HG03175 (cell line): Measurements from ENCODE around the gene MMS19.

ENCODE experiments used
- ATAC-seq: cut with Tn5 transposase; IDR thresholded peaks from one replicate; pipeline ENCODE4 v1.9.1; 2021; ENCODE audit warnings: mild to moderate bottlenecking, moderate library complexity; ENCODE audit not compliant: unreplicated experiment

MMS19 gene

DNA sequence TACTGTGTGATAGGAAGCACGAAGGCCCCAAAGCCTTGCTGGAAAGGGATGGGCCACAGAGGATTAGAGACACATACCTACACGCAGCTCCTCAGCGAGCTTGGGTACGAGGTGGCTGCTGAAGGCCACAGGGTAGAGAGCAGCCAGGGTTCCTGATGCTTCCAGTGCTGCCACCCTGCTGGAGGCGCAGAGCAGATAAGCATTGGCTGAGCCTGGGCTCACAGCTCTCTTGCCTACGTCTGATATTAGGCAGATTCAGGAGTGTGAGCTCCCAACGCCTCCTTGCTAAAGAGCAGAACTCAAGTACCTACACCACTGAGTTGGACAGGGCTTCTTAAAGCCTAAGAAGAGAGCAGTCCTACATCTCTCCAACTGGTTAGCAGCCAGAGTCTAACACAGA, 32.2 kb downstream of the MMS19 start:
- no peak for ATAC-seq

DNA sequence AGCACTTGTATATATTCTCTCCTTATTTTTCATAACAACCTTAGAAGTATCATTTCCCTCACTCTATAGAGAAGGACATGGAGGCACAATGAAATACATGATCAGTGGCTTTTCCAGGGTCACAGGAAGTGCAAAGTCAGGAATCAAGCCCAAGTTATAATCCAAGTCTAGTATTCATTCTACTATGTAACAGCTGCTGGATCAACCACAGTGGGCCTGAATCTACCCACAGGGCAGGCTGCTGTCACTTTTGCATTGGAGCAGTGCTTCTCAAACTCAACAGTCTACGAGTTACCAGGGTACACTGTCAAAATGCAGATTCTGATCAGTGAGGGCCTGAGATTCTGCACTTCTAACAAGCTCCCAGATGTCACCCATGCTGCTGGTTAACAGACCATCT, 34.0 kb downstream of the MMS19 start:
- ATAC-seq, result no peak

DNA sequence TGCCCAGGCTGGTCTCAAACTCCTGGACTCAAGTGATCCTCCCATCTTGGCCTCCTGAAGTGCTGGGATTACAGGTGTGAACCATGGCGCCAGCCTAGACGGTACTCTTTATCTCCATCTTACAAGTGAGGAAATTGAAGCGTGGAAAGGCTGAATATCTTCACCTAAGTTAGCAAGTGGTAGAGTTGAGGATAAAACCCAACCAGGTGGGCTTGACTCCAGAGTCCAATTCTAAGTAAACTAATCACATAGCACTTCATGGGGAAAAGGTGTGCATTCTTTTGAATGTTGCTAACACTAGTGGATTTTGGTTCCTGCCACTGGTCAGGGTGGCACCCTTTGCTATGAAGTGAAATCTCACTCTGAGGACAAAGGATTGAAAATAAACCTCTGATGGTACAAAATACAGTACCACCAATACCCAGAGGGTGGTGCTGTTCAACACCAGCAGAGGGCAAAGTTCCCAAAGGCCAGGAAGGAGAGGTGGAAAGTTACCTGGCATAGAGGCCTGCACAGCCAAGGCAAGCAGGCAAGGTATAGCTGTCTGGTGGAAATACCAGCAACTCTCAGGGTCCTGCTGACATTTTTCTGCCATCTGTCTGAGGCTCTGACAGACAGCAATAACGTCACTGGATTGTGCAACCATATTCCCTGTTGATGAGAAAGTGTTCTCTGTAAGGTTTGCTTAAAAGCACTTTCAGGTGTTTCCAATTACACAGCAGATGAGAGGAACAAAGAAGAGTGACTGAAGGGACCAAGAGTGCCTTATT, 34.7 kb downstream of the MMS19 start:
- no peak for ATAC-seq

DNA sequence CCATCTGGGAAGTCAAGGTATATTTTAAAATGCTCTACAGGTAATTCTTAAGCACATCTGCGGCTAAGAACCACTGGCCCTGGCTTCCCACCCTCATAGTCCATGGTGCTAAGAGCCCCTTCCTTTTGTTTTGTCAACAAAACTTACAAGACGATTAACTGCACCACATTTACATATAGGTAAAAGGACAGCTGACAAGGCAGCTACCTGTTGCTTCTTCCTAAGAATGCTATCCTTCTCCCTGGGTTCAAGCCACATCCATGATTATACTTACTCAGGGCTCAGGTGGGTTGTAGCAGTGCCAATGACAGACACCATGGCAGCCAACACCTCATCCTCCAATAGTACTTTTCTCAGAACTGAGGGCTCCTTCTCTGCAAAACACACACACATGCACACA, 35.9 kb downstream of the MMS19 start:
- no peak for ATAC-seq

DNA sequence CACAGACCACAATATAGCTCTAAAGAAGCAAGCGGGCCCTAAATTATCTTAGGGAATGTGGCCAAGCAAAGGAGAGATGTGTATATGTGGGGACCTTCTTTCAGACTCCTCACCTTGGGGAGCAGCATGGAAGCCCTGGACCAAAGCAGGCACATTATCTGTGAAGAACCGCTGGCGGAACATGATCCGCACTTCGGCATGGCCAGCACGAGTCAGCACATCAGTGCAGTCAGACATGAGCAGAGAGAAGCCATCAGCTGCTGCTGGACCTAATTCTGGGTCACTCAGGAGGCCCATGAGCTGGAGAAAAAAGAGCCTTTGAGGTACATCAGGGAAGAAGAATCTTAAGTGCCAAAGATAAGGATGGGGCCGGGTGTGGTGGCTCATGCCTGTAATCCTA, 38.3 kb downstream of the MMS19 start:
- ATAC-seq, result no peak

DNA sequence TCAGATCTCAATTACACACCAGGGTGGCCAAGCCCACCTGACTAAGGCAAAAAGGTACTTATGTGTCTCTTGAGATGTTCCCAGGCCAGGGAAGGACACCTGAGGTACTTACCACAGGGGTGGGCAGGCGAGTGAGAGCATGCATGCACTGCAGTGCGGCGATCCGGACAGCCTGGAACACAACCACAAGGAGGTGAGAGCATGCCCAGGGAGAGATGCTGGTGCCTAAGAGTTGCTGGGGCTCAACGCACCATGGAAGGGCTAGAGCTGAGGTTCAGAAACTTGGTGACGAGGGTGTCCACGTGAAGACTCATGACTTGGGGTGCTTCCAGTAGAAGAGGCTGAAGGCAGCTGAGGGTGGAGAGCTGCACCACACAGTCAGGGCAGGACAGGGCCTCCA, 39.1 kb downstream of the MMS19 start:
- no peak for ATAC-seq

DNA sequence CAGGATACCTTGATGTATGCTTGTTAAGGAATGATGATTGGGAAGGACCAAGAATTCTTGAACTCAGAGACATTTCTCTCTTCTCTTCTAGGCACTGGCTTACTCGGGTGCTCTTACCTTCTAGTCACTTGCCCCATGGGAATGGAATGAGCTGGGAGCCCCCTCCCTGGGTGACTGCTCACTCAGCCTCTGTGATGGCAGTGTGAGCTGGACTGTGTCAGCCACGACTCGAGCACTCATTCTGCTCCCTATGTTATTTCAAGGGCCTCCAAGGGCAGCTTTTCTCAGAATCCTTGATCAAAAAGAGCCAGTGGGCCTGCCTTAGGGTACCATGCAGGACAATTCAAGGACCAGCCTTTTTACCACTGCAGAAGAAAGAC, 41.5 kb downstream of the MMS19 start:
- no peak for ATAC-seq

DNA sequence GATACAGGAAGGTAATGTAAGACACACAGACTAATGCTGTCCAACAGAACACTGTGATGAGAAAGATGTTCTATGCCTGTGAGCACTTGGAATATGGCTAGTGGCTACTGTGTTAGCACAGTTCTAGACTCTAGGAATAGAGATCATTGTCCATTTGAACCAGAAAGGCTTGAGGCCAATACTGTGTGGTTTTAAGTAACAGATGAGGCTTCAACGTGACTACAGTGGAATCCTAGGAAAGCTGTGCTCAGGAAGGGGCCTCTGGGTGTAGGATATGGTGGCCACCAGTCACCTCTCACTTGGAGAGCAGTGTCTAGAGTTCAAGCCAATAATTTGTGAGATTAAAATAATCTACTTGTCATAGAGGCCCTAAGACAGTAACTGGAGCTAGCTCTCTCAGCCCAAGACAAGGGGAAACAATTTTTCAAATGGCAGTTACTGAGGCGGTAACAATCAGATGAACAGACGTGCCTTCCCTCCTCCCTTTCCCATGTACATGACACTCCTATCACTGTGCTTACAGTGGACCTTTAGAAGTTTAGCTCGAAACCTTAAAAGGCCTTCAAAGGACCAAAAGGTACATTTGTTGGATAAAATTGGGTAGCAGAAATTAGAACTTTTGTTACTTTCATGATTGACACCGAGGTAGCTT, 42.1 kb downstream of the MMS19 start:
- no peak for ATAC-seq

DNA sequence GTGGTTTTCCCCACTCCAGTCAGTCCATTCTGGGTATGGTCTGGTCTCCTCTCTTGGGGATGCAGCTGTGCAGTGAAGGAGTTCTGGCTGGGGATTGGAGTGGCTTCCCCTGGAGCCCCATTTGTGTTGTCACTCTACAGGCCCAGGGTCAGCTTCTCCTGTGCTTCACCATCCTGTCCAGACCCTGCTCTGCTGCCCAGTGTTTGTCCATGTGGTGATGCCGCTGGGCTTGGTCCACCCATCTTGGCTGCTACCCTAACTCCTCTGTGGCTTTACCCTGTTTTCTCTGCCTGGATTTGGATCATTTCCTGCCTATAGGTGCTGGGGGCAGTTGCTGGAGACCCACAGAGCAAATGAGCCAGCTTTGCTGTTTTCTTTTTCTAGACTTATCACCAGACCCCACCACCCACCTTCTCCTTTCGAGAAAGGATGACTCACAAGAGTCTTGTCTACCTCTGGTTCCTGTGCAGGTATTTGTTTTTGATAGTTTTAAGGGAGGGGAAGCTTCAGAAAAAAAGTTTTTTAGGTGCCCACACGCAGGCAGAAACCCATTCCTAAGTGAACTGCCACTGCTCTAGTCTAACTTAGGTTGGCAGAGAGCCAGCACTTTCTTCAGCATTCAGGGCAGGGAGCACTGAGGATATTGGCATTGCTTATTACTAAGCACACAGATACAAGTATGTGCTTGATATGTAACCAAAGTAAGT, 43.7 kb downstream of the MMS19 start:
- ATAC-seq, result no peak

DNA sequence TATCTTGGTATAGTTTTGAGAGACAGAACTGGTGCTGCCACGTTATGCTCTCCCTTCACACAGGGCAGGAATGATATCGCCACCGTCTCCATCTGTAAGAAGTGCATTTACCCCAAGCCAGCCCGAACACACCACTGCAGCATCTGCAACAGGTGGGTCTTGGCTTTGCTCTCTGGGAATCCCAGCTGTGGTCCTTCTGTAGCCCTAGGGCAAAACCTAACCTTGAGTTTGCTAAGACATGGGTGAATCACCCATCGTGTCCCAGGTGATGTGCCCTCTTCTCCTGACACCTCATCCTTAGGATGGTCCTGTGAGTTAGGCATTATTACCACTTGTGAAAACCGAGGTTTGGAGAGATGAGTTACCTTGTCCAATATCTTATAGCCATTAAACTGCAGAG, 45.9 kb downstream of the MMS19 start:
- ATAC-seq, result no peak

DNA sequence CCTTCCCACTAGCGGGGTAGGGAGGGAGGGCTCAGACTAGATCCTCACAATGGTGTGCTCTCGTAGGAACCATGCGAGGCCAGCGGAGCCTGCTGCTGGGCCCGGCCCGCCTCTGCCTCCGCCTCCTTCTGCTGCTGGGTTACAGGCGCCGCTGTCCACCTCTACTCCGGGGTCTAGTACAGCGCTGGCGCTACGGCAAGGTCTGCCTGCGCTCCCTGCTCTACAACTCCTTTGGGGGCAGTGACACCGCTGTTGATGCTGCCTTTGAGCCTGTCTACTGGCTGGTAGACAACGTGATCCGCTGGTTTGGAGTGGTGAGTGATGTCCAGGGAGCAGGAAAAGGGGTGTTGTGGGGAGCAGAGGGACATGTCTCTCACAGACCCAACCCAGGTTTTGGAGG, 46.6 kb downstream of the MMS19 start:
- ATAC-seq, result no peak

DNA sequence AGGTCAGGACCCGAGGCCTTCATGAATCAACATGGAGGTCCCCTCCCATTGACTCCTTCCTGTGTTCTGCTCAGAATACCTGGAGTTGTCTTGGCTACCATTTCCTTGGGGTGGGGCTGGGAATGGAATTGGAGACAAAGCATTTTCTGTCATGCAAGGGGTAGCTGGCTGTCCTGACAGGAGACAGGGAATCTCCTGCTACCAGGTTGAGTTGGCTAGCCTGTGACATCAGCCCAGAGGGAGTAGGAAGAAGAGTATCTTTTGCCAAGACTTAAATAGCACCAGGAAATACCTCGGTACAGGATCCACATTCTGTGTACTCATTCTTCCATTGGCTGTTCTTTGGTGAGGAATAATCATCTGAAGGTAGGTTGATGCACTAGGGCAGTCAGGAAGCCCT, 47.4 kb downstream of the MMS19 start:
- no peak for ATAC-seq

DNA sequence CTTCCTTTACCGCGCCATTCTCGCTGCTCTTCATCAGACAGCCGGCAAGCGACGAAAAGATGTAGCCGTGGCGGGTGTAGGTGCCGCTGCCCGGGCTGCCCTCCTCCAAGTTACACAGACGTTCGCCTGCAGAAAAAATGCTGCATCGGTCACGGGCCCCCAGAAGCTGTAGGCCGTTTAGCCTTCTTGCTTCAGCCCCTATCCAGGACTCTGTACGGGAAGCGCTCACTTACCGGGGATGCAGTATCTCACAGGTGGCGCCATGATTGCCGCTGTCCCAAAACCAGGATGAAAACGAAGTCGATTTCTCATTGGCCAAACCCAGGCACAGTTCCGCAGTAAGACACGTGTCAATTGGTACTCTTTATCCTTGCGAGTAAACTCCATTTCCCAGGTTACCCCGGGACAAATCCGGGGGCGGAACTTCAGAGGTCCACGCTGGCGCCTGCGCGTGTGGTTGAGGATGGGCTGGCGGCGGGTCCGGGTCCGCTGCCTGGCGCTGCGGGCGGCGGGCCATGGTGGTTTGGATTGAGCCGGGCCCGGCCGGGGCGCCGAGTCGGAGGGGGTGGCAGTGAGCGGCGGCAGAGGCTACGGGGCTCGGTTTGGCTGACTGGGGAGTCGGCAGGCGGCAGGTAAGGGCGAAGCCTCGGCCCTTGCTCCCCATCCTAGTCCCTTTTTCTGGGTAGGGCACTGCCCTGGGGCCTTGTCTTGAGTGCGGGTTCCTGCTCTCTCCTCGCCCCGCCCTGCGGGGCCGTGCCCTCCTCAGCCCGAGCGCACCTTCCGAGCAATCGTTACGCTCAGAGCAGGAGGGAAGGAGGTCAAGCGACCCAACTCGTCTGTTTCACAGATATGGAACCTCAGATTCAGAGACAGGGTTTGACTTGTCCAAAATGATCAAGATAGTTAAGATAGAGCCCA, 52.2 kb downstream of the MMS19 start, which contains the start of the genes EXOSC1 and ZDHHC16:
Gene EXOSC1, minus strand, starts transcription at position 285 of the 918 bp plus-strand sequence. Its CDS starts 21 bp downstream, at position 264.
Gene ZDHHC16, plus strand, starts transcription at position 454 of the 918 bp plus-strand sequence. CDS start 5,501 bp downstream, outside the sequence.
- ATAC-seq, result peak; percentile 98

DNA sequence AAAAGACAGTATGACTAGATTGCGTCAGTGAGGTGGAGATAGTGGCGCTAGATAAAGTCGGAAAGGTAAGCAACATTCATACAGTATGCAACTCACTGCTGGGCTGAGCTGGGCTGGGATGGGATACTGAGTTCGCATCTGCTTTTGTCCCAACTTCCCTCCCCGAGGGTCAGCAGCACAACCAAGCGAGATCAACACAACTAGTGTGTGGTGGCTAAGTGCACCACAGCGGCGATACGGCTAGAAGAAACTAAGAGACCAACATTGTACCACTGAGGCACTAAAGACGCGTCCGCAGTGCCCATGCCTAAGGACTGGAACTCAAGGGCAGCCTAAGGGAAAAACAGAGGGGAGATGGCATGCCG, 52.9 kb downstream of the MMS19 start:
- no peak for ATAC-seq

DNA sequence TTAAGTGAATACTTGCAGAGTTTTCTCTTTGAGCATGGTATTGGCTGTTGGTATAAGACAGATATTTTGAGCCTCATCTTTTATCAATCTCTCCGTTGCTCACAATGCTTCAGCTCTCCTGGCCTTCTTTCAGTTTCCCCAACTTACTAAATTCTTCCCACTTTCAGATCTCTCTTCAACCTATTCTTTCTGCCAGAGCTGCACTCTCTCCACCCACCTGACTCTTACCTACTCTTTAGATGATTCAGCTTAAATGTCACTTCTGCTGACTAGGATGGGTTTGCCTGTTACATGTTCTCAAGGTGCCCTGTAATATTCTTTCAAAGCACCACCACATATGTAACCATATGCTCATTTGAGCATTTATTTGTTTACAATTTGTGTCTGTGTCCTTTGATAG, 54.0 kb downstream of the MMS19 start:
- no peak for ATAC-seq

DNA sequence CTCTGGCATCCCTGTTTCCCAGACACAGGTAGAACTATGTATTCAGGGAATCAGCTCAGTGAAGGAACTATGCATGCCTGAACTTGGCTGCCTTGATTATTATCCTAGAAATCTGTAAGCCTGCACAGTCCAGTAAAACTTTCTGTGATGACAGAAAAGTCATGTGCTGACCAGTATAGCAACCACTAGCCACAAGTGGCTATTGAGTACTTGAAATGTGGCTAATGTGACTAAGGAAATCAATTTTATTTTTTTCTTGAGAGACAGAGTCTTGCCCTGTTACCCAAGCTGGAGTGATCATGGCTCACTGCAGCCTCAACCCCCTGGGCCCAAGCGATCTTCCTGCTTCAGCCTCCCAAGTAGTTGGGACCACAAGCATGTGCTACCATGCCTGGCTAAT, 55.9 kb downstream of the MMS19 start:
- no peak for ATAC-seq

DNA sequence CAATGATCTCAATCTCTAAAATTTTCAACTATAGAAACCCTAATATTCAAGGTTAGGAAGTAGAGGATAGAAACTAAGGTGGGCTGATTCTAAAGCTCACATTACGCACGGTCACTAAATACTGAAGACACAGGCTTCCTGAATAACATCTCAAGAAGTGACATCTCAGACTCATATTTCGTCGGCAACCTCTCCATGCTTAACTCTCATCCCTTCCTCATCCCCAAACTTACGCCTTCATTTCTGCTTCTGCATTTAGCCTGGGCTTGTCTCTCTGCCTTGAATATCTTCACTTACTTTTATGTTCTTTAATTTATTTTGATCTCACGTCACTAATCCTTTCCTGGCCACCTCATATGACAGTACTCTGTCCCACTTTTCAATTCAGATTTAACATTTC, 63.0 kb downstream of the MMS19 start:
- ATAC-seq, result no peak

DNA sequence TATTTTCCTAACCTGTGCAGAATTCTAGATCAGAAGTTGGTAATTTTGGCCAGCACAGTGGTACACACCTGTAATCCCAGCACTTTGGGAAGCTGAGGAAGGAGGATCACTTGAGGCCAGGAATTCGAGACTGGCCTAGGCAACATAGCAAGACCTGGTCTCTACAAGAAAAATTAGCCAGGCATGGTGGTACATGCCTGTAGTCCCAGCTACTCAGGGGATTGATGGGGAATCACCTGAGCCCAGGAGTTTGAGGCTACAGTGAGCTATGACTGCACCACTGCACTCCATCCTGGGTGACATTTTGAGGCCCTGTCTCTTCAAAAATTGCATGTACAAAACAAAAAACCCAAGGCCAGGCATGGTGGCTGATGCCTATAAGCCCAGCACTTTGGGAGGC, 63.7 kb downstream of the MMS19 start:
- ATAC-seq, result no peak

DNA sequence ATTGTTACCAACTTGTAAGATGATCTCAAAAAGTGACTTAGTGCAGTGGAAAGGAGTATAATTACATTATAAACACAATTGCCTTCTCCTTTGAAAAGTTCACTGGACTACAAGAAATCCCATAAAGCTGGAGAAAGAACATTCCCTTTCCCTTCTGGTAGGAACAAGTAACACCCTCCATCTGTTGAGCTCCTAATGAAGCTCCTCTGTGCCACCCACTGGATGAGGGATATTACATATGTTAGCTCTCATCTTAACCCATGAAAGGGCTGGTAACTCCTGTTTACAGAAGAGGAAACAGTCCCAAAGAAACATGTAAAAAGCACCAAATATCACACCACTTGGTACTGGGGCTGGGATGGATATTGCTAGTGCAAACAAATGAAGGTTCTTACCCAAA, 64.2 kb downstream of the MMS19 start:
- no peak for ATAC-seq

DNA sequence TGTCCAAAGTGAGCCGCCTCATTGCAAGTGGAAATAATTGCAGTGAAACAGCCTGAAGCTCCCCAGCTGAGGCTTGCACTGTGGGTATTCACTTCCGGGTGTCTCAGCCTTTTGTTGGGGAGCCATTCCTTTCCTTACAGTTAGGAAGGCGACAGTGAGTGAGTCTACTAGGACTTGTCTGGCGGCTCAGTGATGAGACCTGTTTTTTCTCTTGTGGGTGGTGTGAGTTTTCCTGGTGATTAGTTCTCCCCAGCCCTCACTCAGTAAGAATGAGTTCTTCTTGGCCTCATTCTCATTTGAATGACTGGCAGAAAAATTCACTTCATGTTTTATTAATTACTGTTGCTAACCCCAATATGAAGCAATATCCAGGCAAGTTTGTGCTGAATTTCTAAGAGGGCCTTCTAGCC, 69.6 kb downstream of the MMS19 start:
- no peak for ATAC-seq
